ENCODE measurements around the gene CSPG4.

DNA sequence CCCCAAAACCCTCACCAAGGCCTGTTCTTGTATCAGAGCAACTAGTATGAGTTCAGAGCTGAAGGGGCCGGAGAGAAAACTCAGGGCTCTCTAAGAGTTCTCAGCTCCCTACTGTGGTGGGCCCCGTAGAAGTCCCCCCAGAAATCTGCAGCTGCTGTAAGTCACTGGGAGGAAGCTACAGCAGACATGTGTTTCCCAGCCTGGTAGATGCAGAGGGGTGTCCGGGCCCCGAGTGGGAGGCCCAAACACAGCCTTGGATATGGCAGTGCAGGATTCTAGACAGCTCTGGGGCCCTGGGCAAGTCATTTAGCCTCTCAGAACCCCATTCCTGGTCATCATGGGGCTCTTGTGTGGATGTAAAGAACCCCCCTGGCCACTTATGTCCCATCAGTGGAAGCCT lies 39.2 kb upstream of the CSPG4 start:
- TF ChIP-seq, protein P1, sequence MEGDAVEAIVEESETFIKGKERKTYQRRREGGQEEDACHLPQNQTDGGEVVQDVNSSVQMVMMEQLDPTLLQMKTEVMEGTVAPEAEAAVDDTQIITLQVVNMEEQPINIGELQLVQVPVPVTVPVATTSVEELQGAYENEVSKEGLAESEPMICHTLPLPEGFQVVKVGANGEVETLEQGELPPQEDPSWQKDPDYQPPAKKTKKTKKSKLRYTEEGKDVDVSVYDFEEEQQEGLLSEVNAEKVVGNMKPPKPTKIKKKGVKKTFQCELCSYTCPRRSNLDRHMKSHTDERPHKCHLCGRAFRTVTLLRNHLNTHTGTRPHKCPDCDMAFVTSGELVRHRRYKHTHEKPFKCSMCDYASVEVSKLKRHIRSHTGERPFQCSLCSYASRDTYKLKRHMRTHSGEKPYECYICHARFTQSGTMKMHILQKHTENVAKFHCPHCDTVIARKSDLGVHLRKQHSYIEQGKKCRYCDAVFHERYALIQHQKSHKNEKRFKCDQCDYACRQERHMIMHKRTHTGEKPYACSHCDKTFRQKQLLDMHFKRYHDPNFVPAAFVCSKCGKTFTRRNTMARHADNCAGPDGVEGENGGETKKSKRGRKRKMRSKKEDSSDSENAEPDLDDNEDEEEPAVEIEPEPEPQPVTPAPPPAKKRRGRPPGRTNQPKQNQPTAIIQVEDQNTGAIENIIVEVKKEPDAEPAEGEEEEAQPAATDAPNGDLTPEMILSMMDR (conservative IDR thresholded peaks at IDR 0.05): no peak
- no peak for TF ChIP-seq EZH2 (IDR thresholded peaks at IDR 0.05; ENCODE audit: low read depth)
